ENCODE results near the gene MOAP1. TPM values are rescaled to one million over a fixed set of nuclear protein-coding genes. Genes with fewer than 3 reads are reported as not detected.
"Not testable (repeated sequence)": the region's sequence is repeated elsewhere in the genome, so short reads cannot be mapped to it uniquely, and the experiment has no call there.

Gene MOAP1
- total and polyA plus RNA-seq, 2 donors, result 29.7 to 37.9 TPM

- not testable (repeated sequence) for DNase-seq (ENCODE audit: low read depth in 6 of 9, low spot score in 9 of 9); H3K9me3 ChIP-seq (ENCODE audit: control insufficient read depth in 2 of 2, insufficient read depth in 1 of 2, low read length in 1 of 2); H3K36me3 ChIP-seq (ENCODE audit: control insufficient read depth in 2 of 2, insufficient read depth in 2 of 2, low read length in 1 of 2); H3K4me1 ChIP-seq (ENCODE audit: control insufficient read depth in 2 of 2, insufficient read depth in 2 of 2, low read length in 2 of 2); H3K4me3 ChIP-seq (ENCODE audit: low read length in 2 of 2); H3K27ac ChIP-seq (ENCODE audit: low read depth in 1 of 2, low read length in 1 of 2); H3K27me3 ChIP-seq (ENCODE audit: control insufficient read depth in 2 of 2, insufficient read depth in 1 of 2, low read length in 1 of 2)
- 97% methylated on average over 7 of the region's 7 CpGs for WGBS
Observed at GRCh38 chr14:93158349-93158748, 26.3 kb downstream of the MOAP1 start.

- Histone ChIP-seq H3K4me1 (ENCODE audit: control insufficient read depth in 2 of 2, insufficient read depth in 2 of 2, low read length in 2 of 2) (no peaks in the 10 kb centered on the region), H3K36me3 (ENCODE audit: control insufficient read depth in 2 of 2, insufficient read depth in 2 of 2, low read length in 1 of 2) (no peaks in the 10 kb centered on the region), H3K27ac (ENCODE audit: low read depth in 1 of 2, low read length in 1 of 2) (no peak overlapping the region), H3K9me3 (ENCODE audit: control insufficient read depth in 2 of 2, insufficient read depth in 1 of 2, low read length in 1 of 2) (no peaks in the 10 kb centered on the region), H3K4me3 (ENCODE audit: low read length in 2 of 2) (no peak overlapping the region), H3K27me3 (ENCODE audit: control insufficient read depth in 2 of 2, insufficient read depth in 1 of 2, low read length in 1 of 2) (no peaks in the 10 kb centered on the region)
- WGBS, result 92% methylated on average over 8 of the region's 8 CpGs
- DNase-seq (ENCODE audit: low read depth in 6 of 9, low spot score in 9 of 9), result no peak
Observed at GRCh38 chr14:93156693-93157369, 27.9 kb downstream of the MOAP1 start.

GRCh38 chr14:93155667-93156066, 29.0 kb downstream of the MOAP1 start:
- H3K9me3 ChIP-seq (ENCODE audit: control insufficient read depth in 2 of 2, insufficient read depth in 1 of 2, low read length in 1 of 2), result no peaks in the 10 kb centered on the region
- H3K4me3 ChIP-seq (ENCODE audit: low read length in 2 of 2), result no peak overlapping the region
- no peaks in the 10 kb centered on the region for H3K4me1 ChIP-seq (ENCODE audit: control insufficient read depth in 2 of 2, insufficient read depth in 2 of 2, low read length in 2 of 2)
- DNase-seq (ENCODE audit: low read depth in 6 of 9, low spot score in 9 of 9), result no peak
- H3K27ac ChIP-seq (ENCODE audit: low read depth in 1 of 2, low read length in 1 of 2), result no peak overlapping the region
- H3K36me3 ChIP-seq (ENCODE audit: control insufficient read depth in 2 of 2, insufficient read depth in 2 of 2, low read length in 1 of 2), result no peaks in the 10 kb centered on the region
- no peaks in the 10 kb centered on the region for H3K27me3 ChIP-seq (ENCODE audit: control insufficient read depth in 2 of 2, insufficient read depth in 1 of 2, low read length in 1 of 2)
- 95% methylated on average over 2 of the region's 2 CpGs for WGBS

GRCh38 chr14:93153121-93153520, 31.6 kb downstream of the MOAP1 start:
- no peak overlapping the region for H3K27ac ChIP-seq (ENCODE audit: low read depth in 1 of 2, low read length in 1 of 2)
- DNase-seq (ENCODE audit: low read depth in 6 of 9, low spot score in 9 of 9), result no peak

GRCh38 chr14:93150227-93151208, 34.2 kb downstream of the MOAP1 start:
- DNase-seq (ENCODE audit: low read depth in 6 of 9, low spot score in 9 of 9), result no peak
- Histone ChIP-seq H3K27me3 (ENCODE audit: control insufficient read depth in 2 of 2, insufficient read depth in 1 of 2, low read length in 1 of 2) (no peaks in the 10 kb centered on the region), H3K4me3 (ENCODE audit: low read length in 2 of 2) (no peak overlapping the region), H3K9me3 (ENCODE audit: control insufficient read depth in 2 of 2, insufficient read depth in 1 of 2, low read length in 1 of 2) (no peaks in the 10 kb centered on the region), H3K4me1 (ENCODE audit: control insufficient read depth in 2 of 2, insufficient read depth in 2 of 2, low read length in 2 of 2) (no peaks in the 10 kb centered on the region), H3K36me3 (ENCODE audit: control insufficient read depth in 2 of 2, insufficient read depth in 2 of 2, low read length in 1 of 2) (no peaks in the 10 kb centered on the region), H3K27ac (ENCODE audit: low read depth in 1 of 2, low read length in 1 of 2) (no peak overlapping the region)
- 68% methylated on average over 16 of the region's 16 CpGs for WGBS

More at GRCh38 chr14:93153121-93153520, 31.6 kb downstream of the MOAP1 start:
- whole genome bisulfite sequencing, result 89% methylated on average over 7 of the region's 7 CpGs
- H3K27me3 ChIP-seq (ENCODE audit: control insufficient read depth in 2 of 2, insufficient read depth in 1 of 2, low read length in 1 of 2), result no peaks in the 10 kb centered on the region
- no peaks in the 10 kb centered on the region for H3K4me1 ChIP-seq (ENCODE audit: control insufficient read depth in 2 of 2, insufficient read depth in 2 of 2, low read length in 2 of 2)
- H3K36me3 ChIP-seq (ENCODE audit: control insufficient read depth in 2 of 2, insufficient read depth in 2 of 2, low read length in 1 of 2), result no peaks in the 10 kb centered on the region
- H3K9me3 ChIP-seq (ENCODE audit: control insufficient read depth in 2 of 2, insufficient read depth in 1 of 2, low read length in 1 of 2), result no peaks in the 10 kb centered on the region
- no peak overlapping the region for H3K4me3 ChIP-seq (ENCODE audit: low read length in 2 of 2)

GRCh38 chr14:93148979-93149378, 35.7 kb downstream of the MOAP1 start:
- Histone ChIP-seq H3K4me1 (ENCODE audit: control insufficient read depth in 2 of 2, insufficient read depth in 2 of 2, low read length in 2 of 2) (no peaks in the 10 kb centered on the region), H3K36me3 (ENCODE audit: control insufficient read depth in 2 of 2, insufficient read depth in 2 of 2, low read length in 1 of 2) (no peaks in the 10 kb centered on the region), H3K27me3 (ENCODE audit: control insufficient read depth in 2 of 2, insufficient read depth in 1 of 2, low read length in 1 of 2) (no peaks in the 10 kb centered on the region), H3K4me3 (ENCODE audit: low read length in 2 of 2) (no peak overlapping the region), H3K9me3 (ENCODE audit: control insufficient read depth in 2 of 2, insufficient read depth in 1 of 2, low read length in 1 of 2) (no peaks in the 10 kb centered on the region), H3K27ac (ENCODE audit: low read depth in 1 of 2, low read length in 1 of 2) (no peak overlapping the region)
- no peak for DNase-seq (ENCODE audit: low read depth in 6 of 9, low spot score in 9 of 9)
- WGBS, result 98% methylated on average over 8 of the region's 8 CpGs

- Histone ChIP-seq H3K36me3 (ENCODE audit: control insufficient read depth in 2 of 2, insufficient read depth in 2 of 2, low read length in 1 of 2) (no peaks in the 10 kb centered on the region), H3K4me3 (ENCODE audit: low read length in 2 of 2) (no peak overlapping the region), H3K9me3 (ENCODE audit: control insufficient read depth in 2 of 2, insufficient read depth in 1 of 2, low read length in 1 of 2) (no peaks in the 10 kb centered on the region), H3K4me1 (ENCODE audit: control insufficient read depth in 2 of 2, insufficient read depth in 2 of 2, low read length in 2 of 2) (no peaks in the 10 kb centered on the region), H3K27me3 (ENCODE audit: control insufficient read depth in 2 of 2, insufficient read depth in 1 of 2, low read length in 1 of 2) (no peaks in the 10 kb centered on the region), H3K27ac (ENCODE audit: low read depth in 1 of 2, low read length in 1 of 2) (no peak overlapping the region)
- DNase-seq (ENCODE audit: low read depth in 6 of 9, low spot score in 9 of 9), result no peak
- 94% methylated on average over 9 of the region's 9 CpGs for WGBS
Observed at GRCh38 chr14:93146119-93146518, 38.6 kb downstream of the MOAP1 start.

GRCh38 chr14:93142854-93143652, 41.6 kb downstream of the MOAP1 start:
- no peaks in the 10 kb centered on the region for H3K27me3 ChIP-seq (ENCODE audit: control insufficient read depth in 2 of 2, insufficient read depth in 1 of 2, low read length in 1 of 2)
- no peaks in the 10 kb centered on the region for H3K36me3 ChIP-seq (ENCODE audit: control insufficient read depth in 2 of 2, insufficient read depth in 2 of 2, low read length in 1 of 2)
- H3K4me3 ChIP-seq (ENCODE audit: low read length in 2 of 2), result no peak overlapping the region
- H3K4me1 ChIP-seq (ENCODE audit: control insufficient read depth in 2 of 2, insufficient read depth in 2 of 2, low read length in 2 of 2), result peaks cover 0 to 2% of the 10 kb centered on the region in 2 donors
- DNase-seq (ENCODE audit: low read depth in 6 of 9, low spot score in 9 of 9), result no peak
- 77% methylated on average over 13 of the region's 13 CpGs for WGBS
- no peaks in the 10 kb centered on the region for H3K9me3 ChIP-seq (ENCODE audit: control insufficient read depth in 2 of 2, insufficient read depth in 1 of 2, low read length in 1 of 2)
- H3K27ac ChIP-seq (ENCODE audit: low read depth in 1 of 2, low read length in 1 of 2), result no peak overlapping the region
